Measurements from ENCODE around the gene EDAR.
A peak's percentile ranks its signal among the peaks of the same experiment; 100 is the strongest.

The EDAR gene

GRCh38 chr2:108853421-108853820 lies 135.6 kb downstream of the EDAR start:
- peak; percentile 88 for DNase-seq (ENCODE audit: low read depth)

GRCh38 chr2:108852375-108852774 lies 136.6 kb downstream of the EDAR start:
- DNase-seq (ENCODE audit: low read depth) = no peak

DNA sequence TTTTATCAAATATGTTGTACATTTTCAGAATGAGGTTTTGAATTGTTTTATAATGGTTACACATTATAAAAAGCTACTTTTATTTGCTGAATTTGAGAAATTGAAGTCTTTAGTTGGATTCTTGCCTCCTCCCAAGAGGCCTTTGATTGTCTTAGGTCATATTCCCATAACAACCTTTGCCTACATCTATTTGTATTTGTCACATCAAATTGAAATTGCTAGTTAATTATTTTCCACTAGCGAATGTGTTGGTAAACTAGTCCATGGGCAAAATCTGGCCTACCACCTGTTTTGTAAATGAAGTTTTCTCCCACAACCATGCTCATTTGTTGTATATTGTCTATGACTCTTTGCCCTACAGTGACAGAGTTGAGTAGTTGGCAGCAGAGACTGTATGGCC lies 142.0 kb downstream of the EDAR start:
- DNase-seq (ENCODE audit: low read depth) = no peak

DNA sequence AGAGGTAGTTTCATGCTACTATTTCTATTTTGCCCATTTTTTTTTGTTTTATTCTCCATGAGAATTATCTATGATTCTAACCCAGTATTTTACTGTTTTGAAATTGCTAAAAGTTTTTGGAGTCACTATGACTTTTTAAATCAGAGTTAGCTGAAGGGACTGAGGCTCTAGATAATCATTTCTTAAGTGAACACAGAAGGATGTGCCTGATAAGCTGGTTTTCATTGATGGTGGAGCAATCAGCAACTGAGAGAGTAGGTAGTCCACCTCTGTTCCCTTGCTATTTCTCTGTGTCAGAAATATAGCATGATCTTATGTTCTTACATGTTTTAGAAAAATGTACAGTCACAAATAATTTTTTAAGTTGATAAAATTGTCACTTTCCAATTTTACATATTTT lies 143.1 kb downstream of the EDAR start:
- no peak for DNase-seq (ENCODE audit: low read depth)

All from amniotic epithelial cell (primary cell).